HepG2 (cell line): ENCODE results near the gene TECPR1.

ENCODE experiments used
- AGO2 ChIP-seq: fragments of 200-400 bp; formaldehyde crosslinking; optimal IDR thresholded peaks from 2 replicates; pipeline ENCODE3; 2017; ENCODE audit warnings: mild to moderate bottlenecking, low read depth, low read length, moderate library complexity
- CAMTA2 ChIP-seq: sonication (generic); formaldehyde crosslinking; IDR thresholded peaks from 2 replicates; pipeline ENCODE4 v1.4.0; 2020; ENCODE audit warnings: mild to moderate bottlenecking, missing genetic modification reagents, borderline replicate concordance
- FOXA1 ChIP-seq, 2 experiments: fragments of 450-650 bp in 1 of 2; sonication (generic) in 1 of 2; formaldehyde crosslinking in 1 of 2; IDR thresholded peaks; 2 replicates each; pipeline versions ENCODE4 v1.4.0 to v1.6.1; 2016 to 2020; ENCODE audit warnings: missing genetic modification reagents in 1 of 2
- IKZF5 ChIP-seq: IDR thresholded peaks from 2 replicates; pipeline ENCODE4 v1.6.1; 2018; ENCODE audit warnings: missing genetic modification reagents, mild to moderate bottlenecking, missing compliant biosample characterization
- SMARCC2 ChIP-seq: fragments of 450-650 bp; IDR thresholded peaks from 2 replicates; pipeline ENCODE4 v1.6.1; 2017; ENCODE audit warnings: antibody characterized with exemption, mild to moderate bottlenecking
- ZBTB4 ChIP-seq: sonication (generic); formaldehyde crosslinking; IDR thresholded peaks from 2 replicates; pipeline ENCODE4 v1.4.0; 2020; ENCODE audit warnings: missing genetic modification reagents, mild to moderate bottlenecking, borderline replicate concordance
- ZFP62 ChIP-seq: sonication (generic); formaldehyde crosslinking; IDR thresholded peaks from 2 replicates; pipeline ENCODE4 v1.4.0; 2020; ENCODE audit warnings: missing genetic modification reagents
- ZNF737 ChIP-seq: sonication (generic); formaldehyde crosslinking; IDR thresholded peaks from 2 replicates; pipeline ENCODE4 v1.5.0; 2020; ENCODE audit warnings: missing genetic modification reagents, mild to moderate bottlenecking, borderline replicate concordance
- ZNF75D ChIP-seq: sonication (generic); formaldehyde crosslinking; IDR thresholded peaks from 2 replicates; pipeline ENCODE4 v1.8.1; 2023; ENCODE audit warnings: missing genetic modification reagents, mild to moderate bottlenecking, borderline replicate concordance
- TF ChIP-seq, protein P1 (sequence below): sonication (generic); formaldehyde crosslinking; IDR thresholded peaks from 2 replicates; pipeline ENCODE4 v1.5.0; 2020; ENCODE audit warnings: mild to moderate bottlenecking, missing genetic modification reagents, moderate library complexity
- TF ChIP-seq, protein P2 (sequence below): sonication (generic); formaldehyde crosslinking; IDR thresholded peaks from 2 replicates; pipeline ENCODE4 v1.4.0; 2020; ENCODE audit warnings: missing genetic modification reagents

DNA sequence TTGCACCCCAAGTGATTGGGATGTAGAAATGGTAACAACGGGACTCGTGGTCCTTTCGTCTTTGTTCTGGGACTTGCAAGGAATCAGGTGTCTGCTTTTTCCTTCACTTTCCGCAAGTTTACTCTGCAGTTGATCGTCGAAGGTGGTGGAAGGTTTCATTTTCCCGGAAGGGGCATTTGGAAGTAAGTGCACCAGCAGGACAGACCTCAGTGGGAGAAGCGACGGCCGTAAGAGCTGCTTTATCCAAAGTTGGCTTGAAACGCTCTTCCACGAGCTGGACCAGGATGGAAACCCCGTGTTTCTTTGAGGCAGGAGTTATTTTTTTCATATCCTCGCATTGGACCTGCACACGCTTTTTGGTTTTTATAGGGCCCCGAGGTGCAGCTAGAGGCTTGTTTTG is 30.7 kb upstream of the TECPR1 start:
- TF ChIP-seq ZNF737 (CRISPR knock-in tag) (no peak), ZNF75D (no peak), ZBTB4 (CRISPR knock-in tag) (no peak), SMARCC2 (no peak), AGO2 (no peak), IKZF5 (CRISPR knock-in tag) (no peak), CAMTA2 (CRISPR knock-in tag) (no peak), ZFP62 (CRISPR knock-in tag) (no peak), FOXA1 (IDR thresholded peaks at IDR 0.05) (no peak), FOXA1 (CRISPR knock-in tag; IDR thresholded peaks at IDR 0.05) (no peak)
- TF ChIP-seq, protein P1, sequence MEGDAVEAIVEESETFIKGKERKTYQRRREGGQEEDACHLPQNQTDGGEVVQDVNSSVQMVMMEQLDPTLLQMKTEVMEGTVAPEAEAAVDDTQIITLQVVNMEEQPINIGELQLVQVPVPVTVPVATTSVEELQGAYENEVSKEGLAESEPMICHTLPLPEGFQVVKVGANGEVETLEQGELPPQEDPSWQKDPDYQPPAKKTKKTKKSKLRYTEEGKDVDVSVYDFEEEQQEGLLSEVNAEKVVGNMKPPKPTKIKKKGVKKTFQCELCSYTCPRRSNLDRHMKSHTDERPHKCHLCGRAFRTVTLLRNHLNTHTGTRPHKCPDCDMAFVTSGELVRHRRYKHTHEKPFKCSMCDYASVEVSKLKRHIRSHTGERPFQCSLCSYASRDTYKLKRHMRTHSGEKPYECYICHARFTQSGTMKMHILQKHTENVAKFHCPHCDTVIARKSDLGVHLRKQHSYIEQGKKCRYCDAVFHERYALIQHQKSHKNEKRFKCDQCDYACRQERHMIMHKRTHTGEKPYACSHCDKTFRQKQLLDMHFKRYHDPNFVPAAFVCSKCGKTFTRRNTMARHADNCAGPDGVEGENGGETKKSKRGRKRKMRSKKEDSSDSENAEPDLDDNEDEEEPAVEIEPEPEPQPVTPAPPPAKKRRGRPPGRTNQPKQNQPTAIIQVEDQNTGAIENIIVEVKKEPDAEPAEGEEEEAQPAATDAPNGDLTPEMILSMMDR (CRISPR knock-in tag) = no peak
- TF ChIP-seq, protein P2, sequence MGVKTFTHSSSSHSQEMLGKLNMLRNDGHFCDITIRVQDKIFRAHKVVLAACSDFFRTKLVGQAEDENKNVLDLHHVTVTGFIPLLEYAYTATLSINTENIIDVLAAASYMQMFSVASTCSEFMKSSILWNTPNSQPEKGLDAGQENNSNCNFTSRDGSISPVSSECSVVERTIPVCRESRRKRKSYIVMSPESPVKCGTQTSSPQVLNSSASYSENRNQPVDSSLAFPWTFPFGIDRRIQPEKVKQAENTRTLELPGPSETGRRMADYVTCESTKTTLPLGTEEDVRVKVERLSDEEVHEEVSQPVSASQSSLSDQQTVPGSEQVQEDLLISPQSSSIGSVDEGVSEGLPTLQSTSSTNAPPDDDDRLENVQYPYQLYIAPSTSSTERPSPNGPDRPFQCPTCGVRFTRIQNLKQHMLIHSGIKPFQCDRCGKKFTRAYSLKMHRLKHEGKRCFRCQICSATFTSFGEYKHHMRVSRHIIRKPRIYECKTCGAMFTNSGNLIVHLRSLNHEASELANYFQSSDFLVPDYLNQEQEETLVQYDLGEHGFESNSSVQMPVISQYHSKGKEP (CRISPR knock-in tag) = no peak
